ENCODE results near the gene AEBP2.

- TF ChIP-seq POLR2A (IDR thresholded peaks at IDR 0.05), result peak; percentile 88 to 89
- no peak for TF ChIP-seq CTCF (IDR thresholded peaks at IDR 0.05 in 4 of 5, conservative IDR thresholded peaks at IDR 0.05 in 1 of 5)
These were observed at the start of gene AEBP2 for GRCh38 chr12:19439059-19440018.

Measured in gastrocnemius medialis (tissue), 4 donors.